OCI-LY7 (cell line): Measurements from ENCODE around the gene DIAPH2. TPM values are rescaled to one million over a fixed set of nuclear protein-coding genes. Genes with fewer than 3 reads are reported as not detected.

ENCODE experiments used
- BruUV-seq: library from RNA; stranded (reverse); fragments of 400-500 nt; replicated peaks from 2 replicates; lab custom pipeline; 2021; lab: Mats Ljungman, UMichigan
- CTCF ChIA-PET: fragments of 300-600 bp; sonication (Branson Sonifier 250); formaldehyde crosslinking; loops from one replicate; lab custom pipeline; 2022; ENCODE audit warnings: antibody characterized with exemption; ENCODE audit not compliant: unreplicated experiment; lab: Charles Lee
- POLR2A ChIA-PET: fragments of 300-600 bp; sonication (Branson Sonifier 250); formaldehyde crosslinking; loops from one replicate; lab custom pipeline; 2022; ENCODE audit warnings: antibody characterized with exemption; lab: Charles Lee
- DNase-seq: peaks from one replicate; pipeline ENCODE4 v3.0.0-alpha.2; 2015; ENCODE audit warnings: low spot score
- H2AFZ ChIP-seq: fragments of 200-600 bp; sonication (generic), shearing (Covaris generic); 2 replicates; pipeline ENCODE4 v1.6.1; 2014; ENCODE audit warnings: mild to moderate bottlenecking, antibody characterized with exemption, low read length, moderate library complexity
- H3K27ac ChIP-seq: fragments of 200-600 bp; sonication (generic); 2 replicates; pipeline ENCODE4 v1.5.1; 2014; ENCODE audit warnings: mixed run types, low read depth, mild to moderate bottlenecking, moderate library complexity, low read length, inconsistent platforms; ENCODE audit not compliant: poor library complexity, severe bottlenecking
- H3K36me3 ChIP-seq: fragments of 200-600 bp; sonication (generic); 2 replicates; pipeline ENCODE4 v1.6.1; 2014; ENCODE audit warnings: mild to moderate bottlenecking, antibody characterized with exemption, low read length, moderate library complexity, mixed read lengths; ENCODE audit not compliant: insufficient read depth
- H3K4me1 ChIP-seq: fragments of 200-600 bp; sonication (generic); 2 replicates; pipeline ENCODE4 v1.5.1; 2014; ENCODE audit warnings: mild to moderate bottlenecking, low read length; ENCODE audit not compliant: insufficient read depth, poor library complexity, severe bottlenecking
- H3K4me2 ChIP-seq: fragments of 200-600 bp; sonication (generic); 2 replicates; pipeline ENCODE4 v1.6.1; 2014; ENCODE audit warnings: mild to moderate bottlenecking, low read length
- H3K4me3 ChIP-seq: fragments of 200-600 bp; sonication (generic); 2 replicates; pipeline ENCODE4 v1.5.1; 2014; ENCODE audit warnings: mild to moderate bottlenecking, low read depth, low read length; ENCODE audit not compliant: poor library complexity, severe bottlenecking
- H3K79me2 ChIP-seq: fragments of 200-600 bp; sonication (generic); 2 replicates; pipeline ENCODE4 v1.6.1; 2016; ENCODE audit warnings: low read depth, mild to moderate bottlenecking, low read length, moderate library complexity, mixed read lengths; ENCODE audit not compliant: insufficient read depth
- H3K9me2 ChIP-seq: fragments of 200-600 bp; sonication (generic); 2 replicates; pipeline ENCODE4 v1.6.1; 2016; ENCODE audit warnings: mild to moderate bottlenecking, low read length, mixed read lengths; ENCODE audit not compliant: insufficient read depth
- H3K9me3 ChIP-seq: fragments of 200-600 bp; sonication (generic); 2 replicates; pipeline ENCODE4 v1.6.1; 2014; ENCODE audit warnings: mild to moderate bottlenecking, mixed run types, low read length, mixed read lengths
- H4K20me1 ChIP-seq: fragments of 200-600 bp; sonication (generic); 2 replicates; pipeline ENCODE4 v1.6.1; 2014; ENCODE audit warnings: mild to moderate bottlenecking, antibody characterized with exemption, low read length, moderate library complexity, mixed read lengths; ENCODE audit not compliant: insufficient read depth
- CTCF ChIP-seq: fragments of 200-600 bp; sonication (generic); conservative IDR thresholded peaks from 2 replicates; pipeline ENCODE4 v1.5.1; 2014; ENCODE audit warnings: mild to moderate bottlenecking, antibody characterized with exemption, low read length, moderate library complexity, mixed read lengths
- EZH2phosphoT487 ChIP-seq: fragments of 200-600 bp; sonication (generic); IDR thresholded peaks from 2 replicates; pipeline ENCODE4 v1.6.1; 2018; ENCODE audit warnings: low read depth, borderline replicate concordance, mild to moderate bottlenecking, mixed run types, antibody characterized with exemption, low read length, moderate library complexity, mixed read lengths
- intact Hi-C: fragments of 100-400 bp; cut with micrococcal nuclease; formaldehyde crosslinking; loops from one replicate; pipeline ENCODE4 v1.10.0; 2022; ENCODE audit not compliant: unreplicated experiment
- total RNA-seq, 2 experiments: library from RNA; depleted of rRNA in 1 of 2; stranded (reverse); fragments of >200 nt in 1 of 2; shearing (Covaris generic) in 1 of 2; gene quantifications; 2 replicates each; pipeline ENCODE4 v1.2.3, GENCODE V29; 2014 to 2022

Gene DIAPH2
- total RNA-seq, 2 experiments from 2014 or later, result 21.3 to 21.5 TPM

GRCh38 chrX:97175147-97175546, 490.5 kb downstream of the DIAPH2 start:
- BruUV-seq, result no TSS peak
- Histone ChIP-seq H3K4me2 (no peak overlapping the region), H2AFZ (no peak overlapping the region), H3K4me3 (no peak overlapping the region), H3K79me2 (no peaks in the 10 kb centered on the region), H3K36me3 (no peaks in the 10 kb centered on the region), H3K4me1 (no peaks in the 10 kb centered on the region), H3K27ac (no peak overlapping the region), H4K20me1 (no peaks in the 10 kb centered on the region), H3K9me3 (no peaks in the 10 kb centered on the region), H3K9me2 (no peaks in the 10 kb centered on the region)
- no peak for TF ChIP-seq CTCF
- no peak for TF ChIP-seq EZH2phosphoT487
- DNase-seq, result no peak
- ChIA-PET POLR2A (interaction anchor here (1.1 kb wide), 1 partner anchor 8 kb away, joined by 3 read pairs; no protein-coding TSS in a partner anchor), CTCF (no interaction called here)
- intact Hi-C loops, result no loop called here

DNA sequence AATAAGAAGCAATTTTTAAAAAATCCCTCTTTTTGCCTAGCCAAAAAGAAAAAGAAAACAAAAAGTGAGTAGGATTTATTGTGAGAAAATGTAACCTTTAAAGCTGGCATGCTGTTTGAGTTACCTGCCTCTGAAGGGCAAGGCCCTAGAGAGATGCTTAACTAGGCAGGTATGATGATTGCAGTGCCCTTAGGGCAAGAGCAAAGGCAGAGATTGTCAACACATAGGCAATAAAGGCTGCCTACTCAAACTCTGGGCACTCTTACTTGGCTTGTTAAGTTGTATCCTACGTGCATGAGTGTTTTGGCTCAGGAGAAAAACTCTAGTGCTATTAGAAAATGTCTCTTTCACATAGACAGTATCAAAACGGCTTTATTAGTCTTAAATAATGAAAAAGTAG, 505.0 kb downstream of the DIAPH2 start:
- H4K20me1 ChIP-seq, result no peaks in the 10 kb centered on the region
- BruUV-seq, result no TSS peak
- no peaks in the 10 kb centered on the region for H3K36me3 ChIP-seq
- no peak overlapping the region for H3K4me2 ChIP-seq
- H3K9me3 ChIP-seq, result no peaks in the 10 kb centered on the region
- H3K27ac ChIP-seq, result no peak overlapping the region
- POLR2A ChIA-PET, result no interaction called here
- DNase-seq, result no peak
- H3K4me1 ChIP-seq, result no peaks in the 10 kb centered on the region
- intact Hi-C loops, result no loop called here
- CTCF ChIA-PET, result no interaction called here
- no peaks in the 10 kb centered on the region for H3K9me2 ChIP-seq
- TF ChIP-seq CTCF (no peak), EZH2phosphoT487 (no peak)
- no peak overlapping the region for H2AFZ ChIP-seq
- no peaks in the 10 kb centered on the region for H3K79me2 ChIP-seq
- no peak overlapping the region for H3K4me3 ChIP-seq

GRCh38 chrX:97199501-97199900, 514.9 kb downstream of the DIAPH2 start:
- H3K36me3 ChIP-seq, result no peaks in the 10 kb centered on the region
- no peak for DNase-seq
- intact Hi-C loops, result no loop called here

More at GRCh38 chrX:97199501-97199900, 514.9 kb downstream of the DIAPH2 start:
- Histone ChIP-seq H3K9me3 (no peaks in the 10 kb centered on the region), H3K4me1 (no peaks in the 10 kb centered on the region), H4K20me1 (no peaks in the 10 kb centered on the region), H2AFZ (no peak overlapping the region), H3K79me2 (no peaks in the 10 kb centered on the region), H3K4me3 (no peak overlapping the region), H3K9me2 (no peaks in the 10 kb centered on the region), H3K27ac (no peak overlapping the region), H3K4me2 (no peak overlapping the region)
- ChIA-PET CTCF (no interaction called here), POLR2A (no interaction called here)
- no TSS peak for BruUV-seq
- no peak for TF ChIP-seq EZH2phosphoT487
- no peak for TF ChIP-seq CTCF
